Glutamatergic neuron (in vitro differentiated cells): Measurements from ENCODE around the gene BHLHA15. TPM values are rescaled to one million over a fixed set of nuclear protein-coding genes. Genes with fewer than 3 reads are reported as not detected.

Experiments used
- DNase-seq: peaks from one replicate; pipeline ENCODE4 v3.0.0; 2022
- H3K27ac Mint-ChIP-seq: one replicate; pipeline ENCODE4 v1.8.0; 2020; ENCODE audit warnings: mild to moderate bottlenecking, mixed read lengths, inconsistent platforms; ENCODE audit not compliant: unreplicated experiment
- H3K27me3 Mint-ChIP-seq: one replicate; pipeline ENCODE4 v1.8.0; 2020; ENCODE audit warnings: mild to moderate bottlenecking, moderate library complexity, mixed read lengths, inconsistent platforms; ENCODE audit not compliant: unreplicated experiment
- H3K36me3 Mint-ChIP-seq: one replicate; pipeline ENCODE4 v1.8.0; 2020; ENCODE audit warnings: mild to moderate bottlenecking, mixed read lengths, inconsistent platforms; ENCODE audit not compliant: unreplicated experiment
- H3K4me1 Mint-ChIP-seq: one replicate; pipeline ENCODE4 v1.8.0; 2020; ENCODE audit warnings: mild to moderate bottlenecking, low read depth, mixed read lengths, inconsistent platforms; ENCODE audit not compliant: unreplicated experiment
- H3K4me3 Mint-ChIP-seq: one replicate; pipeline ENCODE4 v1.8.0; 2020; ENCODE audit warnings: mild to moderate bottlenecking, mixed read lengths, inconsistent platforms; ENCODE audit not compliant: unreplicated experiment
- H3K9me3 Mint-ChIP-seq: one replicate; pipeline ENCODE4 v1.8.0; 2020; ENCODE audit warnings: mild to moderate bottlenecking, moderate library complexity, mixed read lengths, inconsistent platforms; ENCODE audit not compliant: unreplicated experiment
- CTCF ChIP-seq: fragments of 200-600 bp; sonication (generic); IDR thresholded peaks from one replicate; pipeline ENCODE4 v1.5.0; 2021; ENCODE audit not compliant: partially characterized antibody, unreplicated experiment
- total RNA-seq: library from RNA; stranded (reverse); fragmentation: NEBNext Ultra II Directional; extraction: Animal tissue kit (Norgen Biotek cat#: 25700); gene quantifications from one replicate; pipeline ENCODE4 v1.2.1, GENCODE V29; 2021; ENCODE audit not compliant: unreplicated experiment

BHLHA15 gene
- total RNA-seq, 1 donor from 2014 or later = not detected

- Mint-ChIP-seq H3K36me3 (no peaks in the 10 kb centered on the region), H3K27ac (no peak overlapping the region), H3K9me3 (no peaks in the 10 kb centered on the region), H3K27me3 (no peaks in the 10 kb centered on the region), H3K4me3 (no peak overlapping the region), H3K4me1 (no peaks in the 10 kb centered on the region)
- no peak for DNase-seq
- no peak for TF ChIP-seq CTCF
These were observed 17.6 kb upstream of the BHLHA15 start for GRCh38 chr7:98193474-98194180.

DNA sequence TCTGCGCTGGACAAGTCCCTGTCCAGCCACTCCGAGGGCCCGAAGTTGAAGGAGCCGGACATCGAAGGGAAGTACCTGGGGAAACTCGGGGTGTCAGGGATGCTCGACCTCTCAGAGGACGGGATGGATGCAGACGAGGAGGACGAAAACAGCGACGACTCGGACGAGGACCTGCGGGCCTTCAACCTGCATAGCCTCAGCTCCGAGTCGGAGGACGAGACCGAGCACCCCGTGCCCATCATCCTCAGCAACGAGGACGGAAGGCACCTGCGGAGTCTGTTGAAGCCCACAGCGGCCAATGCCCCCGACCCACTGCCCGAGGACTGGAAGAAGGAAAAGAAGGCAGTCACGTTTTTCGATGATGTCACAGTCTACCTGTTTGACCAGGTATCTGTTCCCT, 17.1 kb upstream of the BHLHA15 start:
- Mint-ChIP-seq H3K36me3 (no peaks in the 10 kb centered on the region), H3K27me3 (no peaks in the 10 kb centered on the region), H3K4me3 (no peak overlapping the region), H3K4me1 (no peaks in the 10 kb centered on the region), H3K9me3 (no peaks in the 10 kb centered on the region), H3K27ac (no peak overlapping the region)
- no peak for TF ChIP-seq CTCF
- DNase-seq = no peak

- Mint-ChIP-seq H3K4me1 (no peaks in the 10 kb centered on the region), H3K36me3 (no peaks in the 10 kb centered on the region)
These were observed 16.4 kb upstream of the BHLHA15 start for GRCh38 chr7:98194672-98195457.

GRCh38 chr7:98196706-98197605, 14.3 kb upstream of the BHLHA15 start:
- no peak for DNase-seq
- Mint-ChIP-seq H3K4me3 (no peak overlapping the region), H3K36me3 (no peaks in the 10 kb centered on the region), H3K9me3 (no peaks in the 10 kb centered on the region), H3K27me3 (no peaks in the 10 kb centered on the region), H3K4me1 (no peaks in the 10 kb centered on the region), H3K27ac (no peak overlapping the region)
- TF ChIP-seq CTCF = no peak

More at GRCh38 chr7:98194672-98195457, 16.4 kb upstream of the BHLHA15 start:
- no peak overlapping the region for H3K27ac Mint-ChIP-seq
- H3K27me3 Mint-ChIP-seq = no peaks in the 10 kb centered on the region
- no peak overlapping the region for H3K4me3 Mint-ChIP-seq
- DNase-seq = no peak
- TF ChIP-seq CTCF = no peak
- no peaks in the 10 kb centered on the region for H3K9me3 Mint-ChIP-seq
